Measurements from ENCODE around the gene FAF2. TPM values are rescaled to one million over a fixed set of nuclear protein-coding genes. Genes with fewer than 3 reads are reported as not detected.

FAF2 gene
- polyA plus RNA-seq, 2 of the 4 experiments (the other 2 are of a cell fraction), result 42.4 to 90.3 TPM

DNA sequence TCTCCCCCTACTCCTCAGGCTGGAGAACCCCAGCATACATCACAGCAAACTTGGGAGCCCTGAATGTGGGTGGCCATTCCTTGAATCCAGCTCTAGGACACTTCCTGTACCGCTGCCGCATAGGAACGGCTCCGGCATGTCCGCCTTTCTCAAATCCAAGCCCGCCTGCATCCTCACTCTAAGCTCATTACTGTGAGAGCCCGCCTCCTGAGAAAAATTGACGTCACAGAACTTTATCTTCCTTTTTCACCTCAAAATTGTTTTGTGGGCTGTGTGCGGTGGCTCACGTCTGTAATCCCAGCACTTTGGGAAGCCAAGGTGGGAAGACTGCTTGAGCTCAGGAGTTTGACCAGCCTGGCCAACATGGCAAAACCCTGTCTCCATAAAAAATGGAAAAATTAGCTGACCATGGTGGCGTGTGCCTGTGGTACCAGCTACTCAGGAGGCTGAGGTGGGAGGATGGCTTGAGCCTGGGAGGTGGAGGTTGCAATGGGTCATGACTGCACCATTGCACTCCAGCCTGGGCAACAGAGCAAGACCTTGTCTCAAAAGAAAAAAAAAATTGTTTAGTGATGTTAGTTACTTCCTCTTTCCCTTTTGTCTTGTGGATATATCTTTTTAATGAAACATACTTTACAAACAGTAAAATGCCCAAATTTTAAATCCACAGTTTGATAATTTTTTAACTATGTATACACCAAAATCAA is 66.2 kb downstream of the FAF2 start:
- H3K9me3 ChIP-seq, result no peaks in the 10 kb centered on the region
- CTCF ChIA-PET, result interaction anchor here (1.0 to 2.4 kb wide), 4 partner anchors 14 to 66 kb away, joined by 3 to 8 read pairs (median 3); partner anchors contain the start of gene FAF2
- H3K4me3 ChIP-seq, result no peak overlapping the region
- POLR2A ChIA-PET, result no interaction called here
- 92% methylated on average over 11 of the region's 11 CpGs for WGBS (ENCODE audit: missing lambda C conversion rate)
- no peaks in the 10 kb centered on the region for H3K4me1 ChIP-seq
- TF ChIP-seq FOSL2 (IDR thresholded peaks at IDR 0.05) (no peak), FOSL2 (CRISPR knock-in tag; IDR thresholded peaks at IDR 0.05) (no peak), HEYL (CRISPR knock-in tag; IDR thresholded peaks at IDR 0.05) (no peak), CBX8 (IDR thresholded peaks at IDR 0.05) (no peak), ZFP36 (IDR thresholded peaks at IDR 0.05; ENCODE audit: borderline replicate concordance, partially characterized antibody) (no peak), MAFK (IDR thresholded peaks at IDR 0.05; ENCODE audit: partially characterized antibody) (no peak), SREBF2 (IDR thresholded peaks at IDR 0.05) (no peak), MYC (IDR thresholded peaks at IDR 0.05; ENCODE audit: borderline replicate concordance, low read length) (no peak), RNF2 (IDR thresholded peaks at IDR 0.05; ENCODE audit: borderline replicate concordance, low read depth) (no peak), EP300 (IDR thresholded peaks at IDR 0.05) (no peak), ESRRA (IDR thresholded peaks at IDR 0.05; ENCODE audit: borderline replicate concordance, low read length) (no peak), RFX5 (IDR thresholded peaks at IDR 0.05) (no peak), FOXS1 (CRISPR knock-in tag; IDR thresholded peaks at IDR 0.05) (no peak), CEBPB (IDR thresholded peaks at IDR 0.05) (no peak)
- TF ChIP-seq, protein P1, sequence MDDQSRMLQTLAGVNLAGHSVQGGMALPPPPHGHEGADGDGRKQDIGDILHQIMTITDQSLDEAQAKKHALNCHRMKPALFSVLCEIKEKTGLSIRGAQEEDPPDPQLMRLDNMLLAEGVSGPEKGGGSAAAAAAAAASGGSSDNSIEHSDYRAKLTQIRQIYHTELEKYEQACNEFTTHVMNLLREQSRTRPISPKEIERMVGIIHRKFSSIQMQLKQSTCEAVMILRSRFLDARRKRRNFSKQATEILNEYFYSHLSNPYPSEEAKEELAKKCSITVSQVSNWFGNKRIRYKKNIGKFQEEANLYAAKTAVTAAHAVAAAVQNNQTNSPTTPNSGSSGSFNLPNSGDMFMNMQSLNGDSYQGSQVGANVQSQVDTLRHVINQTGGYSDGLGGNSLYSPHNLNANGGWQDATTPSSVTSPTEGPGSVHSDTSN (IDR thresholded peaks at IDR 0.05), result no peak
- TF ChIP-seq, protein P2, sequence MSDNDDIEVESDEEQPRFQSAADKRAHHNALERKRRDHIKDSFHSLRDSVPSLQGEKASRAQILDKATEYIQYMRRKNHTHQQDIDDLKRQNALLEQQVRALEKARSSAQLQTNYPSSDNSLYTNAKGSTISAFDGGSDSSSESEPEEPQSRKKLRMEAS (IDR thresholded peaks at IDR 0.05), result no peak
- TF ChIP-seq, protein P3, sequence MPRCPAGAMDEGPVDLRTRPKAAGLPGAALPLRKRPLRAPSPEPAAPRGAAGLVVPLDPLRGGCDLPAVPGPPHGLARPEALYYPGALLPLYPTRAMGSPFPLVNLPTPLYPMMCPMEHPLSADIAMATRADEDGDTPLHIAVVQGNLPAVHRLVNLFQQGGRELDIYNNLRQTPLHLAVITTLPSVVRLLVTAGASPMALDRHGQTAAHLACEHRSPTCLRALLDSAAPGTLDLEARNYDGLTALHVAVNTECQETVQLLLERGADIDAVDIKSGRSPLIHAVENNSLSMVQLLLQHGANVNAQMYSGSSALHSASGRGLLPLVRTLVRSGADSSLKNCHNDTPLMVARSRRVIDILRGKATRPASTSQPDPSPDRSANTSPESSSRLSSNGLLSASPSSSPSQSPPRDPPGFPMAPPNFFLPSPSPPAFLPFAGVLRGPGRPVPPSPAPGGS (IDR thresholded peaks at IDR 0.05), result no peak
- no peak overlapping the region for H3K27ac ChIP-seq
- DNase-seq (ENCODE audit: low read depth in 1 of 2, low spot score in 1 of 2) (no peak), FAIRE-seq (no peak), ATAC-seq (0 out of 6 replicates have a peak, but pooled peaks of 1 of the 2 experiments have one; percentile 34)
- no peak overlapping the region for H3K4me2 ChIP-seq

DNA sequence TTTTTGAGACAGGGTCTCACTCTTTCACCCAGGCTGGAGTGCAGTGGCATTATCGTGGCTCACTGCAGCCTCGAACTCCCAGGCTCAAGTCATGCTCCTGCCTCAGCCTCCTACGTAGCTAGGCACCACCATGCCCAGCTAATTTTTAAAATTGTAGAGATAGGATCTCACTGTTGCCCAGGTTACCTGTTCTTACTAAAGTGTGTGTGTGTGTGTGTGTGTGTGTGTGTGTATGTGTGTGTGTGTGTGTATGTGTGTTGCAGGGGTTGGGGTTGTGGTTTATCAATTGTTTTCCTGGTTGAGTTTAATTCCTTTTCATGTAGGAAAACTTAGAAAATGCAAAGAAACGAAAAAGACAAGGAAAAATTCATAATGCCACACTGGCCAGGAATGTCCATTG is 67.2 kb downstream of the FAF2 start:
- no peak for DNase-seq (ENCODE audit: low read depth in 1 of 2, low spot score in 1 of 2)
- no peak overlapping the region for H3K27ac ChIP-seq
- 67% methylated on average over 4 of the region's 4 CpGs for WGBS (ENCODE audit: missing lambda C conversion rate)
- H3K4me1 ChIP-seq, result no peaks in the 10 kb centered on the region
- TF ChIP-seq CBX2 (IDR thresholded peaks at IDR 0.05; ENCODE audit: borderline replicate concordance, low read depth) (no peak), GATA3 (IDR thresholded peaks at IDR 0.05; ENCODE audit: borderline replicate concordance) (no peak), MYC (IDR thresholded peaks at IDR 0.05; ENCODE audit: borderline replicate concordance, low read length) (no peak), CHD2 (IDR thresholded peaks at IDR 0.05; ENCODE audit: low read length, partially characterized antibody) (no peak), KDM1A (IDR thresholded peaks at IDR 0.05; ENCODE audit: low read depth) (no peak), POLR2A (IDR thresholded peaks at IDR 0.05; ENCODE audit: low read length) (no peak), NR3C1 (IDR thresholded peaks at IDR 0.05) (no peak), ZSCAN20 (CRISPR knock-in tag; IDR thresholded peaks at IDR 0.05) (no peak), NFE2L2 (conservative IDR thresholded peaks at IDR 0.05; ENCODE audit: low read length) (no peak), RARB (CRISPR knock-in tag; IDR thresholded peaks at IDR 0.05) (no peak), FOSL2 (IDR thresholded peaks at IDR 0.05) (no peak), FOSL2 (CRISPR knock-in tag; IDR thresholded peaks at IDR 0.05) (no peak), FOXS1 (CRISPR knock-in tag; IDR thresholded peaks at IDR 0.05) (no peak)
- TF ChIP-seq, protein P4, sequence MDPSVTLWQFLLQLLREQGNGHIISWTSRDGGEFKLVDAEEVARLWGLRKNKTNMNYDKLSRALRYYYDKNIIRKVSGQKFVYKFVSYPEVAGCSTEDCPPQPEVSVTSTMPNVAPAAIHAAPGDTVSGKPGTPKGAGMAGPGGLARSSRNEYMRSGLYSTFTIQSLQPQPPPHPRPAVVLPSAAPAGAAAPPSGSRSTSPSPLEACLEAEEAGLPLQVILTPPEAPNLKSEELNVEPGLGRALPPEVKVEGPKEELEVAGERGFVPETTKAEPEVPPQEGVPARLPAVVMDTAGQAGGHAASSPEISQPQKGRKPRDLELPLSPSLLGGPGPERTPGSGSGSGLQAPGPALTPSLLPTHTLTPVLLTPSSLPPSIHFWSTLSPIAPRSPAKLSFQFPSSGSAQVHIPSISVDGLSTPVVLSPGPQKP (IDR thresholded peaks at IDR 0.05; ENCODE audit: low read depth, low read length), result no peak
- TF ChIP-seq, protein P5, sequence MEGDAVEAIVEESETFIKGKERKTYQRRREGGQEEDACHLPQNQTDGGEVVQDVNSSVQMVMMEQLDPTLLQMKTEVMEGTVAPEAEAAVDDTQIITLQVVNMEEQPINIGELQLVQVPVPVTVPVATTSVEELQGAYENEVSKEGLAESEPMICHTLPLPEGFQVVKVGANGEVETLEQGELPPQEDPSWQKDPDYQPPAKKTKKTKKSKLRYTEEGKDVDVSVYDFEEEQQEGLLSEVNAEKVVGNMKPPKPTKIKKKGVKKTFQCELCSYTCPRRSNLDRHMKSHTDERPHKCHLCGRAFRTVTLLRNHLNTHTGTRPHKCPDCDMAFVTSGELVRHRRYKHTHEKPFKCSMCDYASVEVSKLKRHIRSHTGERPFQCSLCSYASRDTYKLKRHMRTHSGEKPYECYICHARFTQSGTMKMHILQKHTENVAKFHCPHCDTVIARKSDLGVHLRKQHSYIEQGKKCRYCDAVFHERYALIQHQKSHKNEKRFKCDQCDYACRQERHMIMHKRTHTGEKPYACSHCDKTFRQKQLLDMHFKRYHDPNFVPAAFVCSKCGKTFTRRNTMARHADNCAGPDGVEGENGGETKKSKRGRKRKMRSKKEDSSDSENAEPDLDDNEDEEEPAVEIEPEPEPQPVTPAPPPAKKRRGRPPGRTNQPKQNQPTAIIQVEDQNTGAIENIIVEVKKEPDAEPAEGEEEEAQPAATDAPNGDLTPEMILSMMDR (IDR thresholded peaks at IDR 0.05), result no peak
- TF ChIP-seq, protein P1 (IDR thresholded peaks at IDR 0.05), result no peak
- TF ChIP-seq, protein P6, sequence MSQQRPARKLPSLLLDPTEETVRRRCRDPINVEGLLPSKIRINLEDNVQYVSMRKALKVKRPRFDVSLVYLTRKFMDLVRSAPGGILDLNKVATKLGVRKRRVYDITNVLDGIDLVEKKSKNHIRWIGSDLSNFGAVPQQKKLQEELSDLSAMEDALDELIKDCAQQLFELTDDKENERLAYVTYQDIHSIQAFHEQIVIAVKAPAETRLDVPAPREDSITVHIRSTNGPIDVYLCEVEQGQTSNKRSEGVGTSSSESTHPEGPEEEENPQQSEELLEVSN (IDR thresholded peaks at IDR 0.05; ENCODE audit: borderline replicate concordance, low read depth), result no peak
- no peak overlapping the region for H3K4me2 ChIP-seq
- no peak for ATAC-seq
- ChIA-PET CTCF (interaction anchor here (2.4 kb wide), 1 partner anchor 67 kb away, joined by 8 read pairs; the partner anchor contains the start of gene FAF2), POLR2A (no interaction called here)
- H3K9me3 ChIP-seq, result no peaks in the 10 kb centered on the region
- H3K4me3 ChIP-seq, result no peak overlapping the region
- FAIRE-seq, result no peak
